SK-N-MC (cell line): ENCODE results near the gene SOST.

Experiments
- EZH2 ChIP-seq: fragments of 200-600 bp; sonication (generic); IDR thresholded peaks from one replicate; pipeline ENCODE4 v1.6.1; 2017; ENCODE audit warnings: antibody characterized with exemption
- FOXP2 ChIP-seq: optimal IDR thresholded peaks from 2 replicates; pipeline ENCODE3; 2011; ENCODE audit warnings: mild to moderate bottlenecking, moderate library complexity; ENCODE audit not compliant: insufficient read depth; ENCODE audit errors: extremely low read length, control extremely low read depth
- POLR2AphosphoS5 ChIP-seq: IDR thresholded peaks from 2 replicates; pipeline ENCODE4 v1.6.1; 2012; ENCODE audit warnings: mild to moderate bottlenecking, low read depth, low read length, borderline replicate concordance

GRCh38 chr17:43789482-43789881 lies 30.9 kb upstream of the SOST start:
- no peak for TF ChIP-seq POLR2AphosphoS5
- no peak for TF ChIP-seq EZH2
- TF ChIP-seq FOXP2, result no peak
